ENCODE data around the gene ETV7. TPM values are rescaled to one million over a fixed set of nuclear protein-coding genes. Genes with fewer than 3 reads are reported as not detected.

ETV7 gene
- total and polyA plus RNA-seq, 2 donors: 4.4 to 5.5 TPM

GRCh38 chr6:36317623-36318022 is 69.8 kb downstream of the ETV7 start:
- Histone ChIP-seq H3K4me3 (ENCODE audit: low read length in 2 of 2) (no peak overlapping the region), H3K27ac (ENCODE audit: low read depth in 1 of 2, low read length in 1 of 2) (no peak overlapping the region), H3K27me3 (ENCODE audit: control insufficient read depth in 2 of 2, insufficient read depth in 1 of 2, low read length in 1 of 2) (no peaks in the 10 kb centered on the region), H3K9me3 (ENCODE audit: control insufficient read depth in 2 of 2, insufficient read depth in 1 of 2, low read length in 1 of 2) (no peaks in the 10 kb centered on the region), H3K36me3 (ENCODE audit: control insufficient read depth in 2 of 2, insufficient read depth in 2 of 2, low read length in 1 of 2) (no peaks in the 10 kb centered on the region), H3K4me1 (ENCODE audit: control insufficient read depth in 2 of 2, insufficient read depth in 2 of 2, low read length in 2 of 2) (peaks cover 0 to 2% of the 10 kb centered on the region in 2 donors)
- no peak for DNase-seq (ENCODE audit: low read depth in 6 of 9, low spot score in 9 of 9)
- 98% methylated on average over 2 of the region's 2 CpGs for WGBS

Other genes starting within 250 kb of the ETV7 start
- 5.4 TPM for gene BRPF3, start 190.9 kb downstream of the ETV7 start, total RNA-seq
- gene BRPF3, start 190.9 kb downstream of the ETV7 start, polyA plus RNA-seq: 9.9 TPM
- 0.09 TPM for gene PNPLA1, start 117.6 kb downstream of the ETV7 start, total RNA-seq
- 0.21 TPM for gene PNPLA1, start 117.6 kb downstream of the ETV7 start, polyA plus RNA-seq
- 0.14 TPM for gene BNIP5, start 50.8 kb downstream of the ETV7 start, total RNA-seq
- gene BNIP5, start 50.8 kb downstream of the ETV7 start, polyA plus RNA-seq: 0.23 TPM
- gene PXT1, start 55.2 kb upstream of the ETV7 start, total RNA-seq: 0.05 TPM
- 0.05 TPM for gene PXT1, start 55.2 kb upstream of the ETV7 start, polyA plus RNA-seq
- gene KCTD20, start 55.3 kb upstream of the ETV7 start, total RNA-seq: 49.9 TPM
- 19.5 TPM for gene KCTD20, start 55.3 kb upstream of the ETV7 start, polyA plus RNA-seq
- 20.0 TPM for gene STK38, start 159.8 kb upstream of the ETV7 start, total RNA-seq
- 50.0 TPM for gene STK38, start 159.8 kb upstream of the ETV7 start, polyA plus RNA-seq
- gene SRSF3, start 206.7 kb upstream of the ETV7 start, total RNA-seq: 454 TPM
- gene SRSF3, start 206.7 kb upstream of the ETV7 start, polyA plus RNA-seq: 299 TPM

Data from thymus (tissue), 11 donors.